Liver (tissue), 9 donors: Measurements from ENCODE around the gene TPST2. TPM values are rescaled to one million over a fixed set of nuclear protein-coding genes. Genes with fewer than 3 reads are reported as not detected.

ENCODE experiments used
- DNase-seq: peaks from one replicate; pipeline ENCODE4 v3.0.0-alpha.2; 2017; ENCODE audit warnings: low spot score
- H3K27ac ChIP-seq, 2 donors: one replicate each; pipeline ENCODE4 v1.7.0; 2013; ENCODE audit warnings: inconsistent platforms in 2 of 2, low read length in 2 of 2, control low read depth in 1 of 2, low read depth in 1 of 2, mild to moderate bottlenecking in 1 of 2
- H3K27me3 ChIP-seq, 4 donors: one replicate each; pipeline versions ENCODE4 v1.6.1 to v1.7.0; 2013; ENCODE audit warnings: low read length in 3 of 4, inconsistent platforms in 1 of 4, mild to moderate bottlenecking in 1 of 4, moderate library complexity in 1 of 4; ENCODE audit not compliant: control insufficient read depth in 4 of 4, insufficient read depth in 4 of 4
- H3K36me3 ChIP-seq, 4 donors: one replicate each; pipeline versions ENCODE4 v1.6.1 to v1.7.0; 2013; ENCODE audit warnings: low read length in 3 of 4, mild to moderate bottlenecking in 3 of 4, low read depth in 1 of 4, moderate library complexity in 1 of 4; ENCODE audit not compliant: control insufficient read depth in 4 of 4, insufficient read depth in 3 of 4
- H3K4me1 ChIP-seq, 4 donors: one replicate each; pipeline versions ENCODE4 v1.6.1 to v1.7.0; 2013; ENCODE audit warnings: low read length in 3 of 4, mild to moderate bottlenecking in 3 of 4, moderate library complexity in 1 of 4; ENCODE audit not compliant: control insufficient read depth in 4 of 4, insufficient read depth in 4 of 4
- H3K4me3 ChIP-seq, 3 donors: one replicate each; pipeline versions ENCODE4 v1.6.1 to v1.7.0; 2013; ENCODE audit warnings: low read length in 3 of 3, control low read depth in 1 of 3, low read depth in 1 of 3, mild to moderate bottlenecking in 1 of 3
- H3K9ac ChIP-seq, 2 donors: one replicate each; pipeline ENCODE4 v1.7.0; 2013; ENCODE audit warnings: low read length in 2 of 2, mild to moderate bottlenecking in 2 of 2, moderate library complexity in 2 of 2, control low read depth in 1 of 2, low read depth in 1 of 2
- H3K9me3 ChIP-seq, 4 donors: one replicate each; pipeline versions ENCODE4 v1.6.1 to v1.7.0; 2013; ENCODE audit warnings: low read length in 3 of 4; ENCODE audit not compliant: control insufficient read depth in 4 of 4
- ATF3 ChIP-seq: IDR thresholded peaks from 2 replicates; pipeline ENCODE4 v1.6.1; 2016; ENCODE audit warnings: antibody characterized with exemption
- CTCF ChIP-seq: fragments of 150-350 bp; IDR thresholded peaks from 2 replicates; pipeline ENCODE4 v1.5.1; 2017; ENCODE audit warnings: improper control_type of control experiment, low read depth, low read length; ENCODE audit not compliant: missing input control
- EGR1 ChIP-seq, 2 donors: IDR thresholded peaks; 2 replicates each; pipeline ENCODE4 v1.6.1; 2016 to 2018; ENCODE audit warnings: antibody characterized with exemption in 2 of 2, low read depth in 2 of 2
- FOXA2 ChIP-seq: IDR thresholded peaks from 2 replicates; pipeline ENCODE4 v1.6.1; 2016; ENCODE audit warnings: antibody characterized with exemption
- GABPA ChIP-seq, 2 donors: IDR thresholded peaks in 1 of 2; conservative IDR thresholded peaks in 1 of 2; 2 replicates each; pipeline ENCODE4 v1.6.1; 2016; ENCODE audit warnings: antibody characterized with exemption in 2 of 2, mild to moderate bottlenecking in 1 of 2, moderate library complexity in 1 of 2
- HNF4A ChIP-seq, 2 donors: conservative IDR thresholded peaks; 2 replicates each; pipeline ENCODE4 v1.6.1; 2016; ENCODE audit warnings: antibody characterized with exemption in 2 of 2, mild to moderate bottlenecking in 2 of 2
- JUND ChIP-seq, 2 donors: IDR thresholded peaks; 2 replicates each; pipeline ENCODE4 v1.6.1; 2016; ENCODE audit warnings: antibody characterized with exemption in 2 of 2
- MAX ChIP-seq: IDR thresholded peaks from 2 replicates; pipeline ENCODE4 v1.6.1; 2016; ENCODE audit warnings: antibody characterized with exemption
- NR2F2 ChIP-seq: IDR thresholded peaks from 2 replicates; pipeline ENCODE4 v1.6.1; 2016; ENCODE audit warnings: antibody characterized with exemption
- RAD21 ChIP-seq, 2 donors: IDR thresholded peaks; 2 replicates each; pipeline ENCODE4 v1.6.1; 2016; ENCODE audit warnings: antibody characterized with exemption in 2 of 2, mild to moderate bottlenecking in 2 of 2
- REST ChIP-seq: IDR thresholded peaks from 2 replicates; pipeline ENCODE4 v1.6.1; 2016; ENCODE audit warnings: antibody characterized with exemption, mild to moderate bottlenecking
- TAF1 ChIP-seq: conservative IDR thresholded peaks from 2 replicates; pipeline ENCODE4 v1.6.1; 2016; ENCODE audit warnings: antibody characterized with exemption, mild to moderate bottlenecking
- YY1 ChIP-seq: IDR thresholded peaks from 2 replicates; pipeline ENCODE4 v1.6.1; 2016; ENCODE audit warnings: antibody characterized with exemption, mild to moderate bottlenecking
- ZBTB33 ChIP-seq: IDR thresholded peaks from 2 replicates; pipeline ENCODE4 v1.6.1; 2016; ENCODE audit warnings: antibody characterized with exemption
- WGBS: extraction: QIAGEN DNeasy Blood & Tissue Kit; methylation state at CpG from one replicate; pipeline ENCODE4 v1.1.7; 2013; 5-methylcytosine and 5-hydroxymethylcytosine counted together
- polyA plus RNA-seq, 2 donors: library from polyadenylated mRNA; stranded (reverse) in 1 of 2; unstranded in 1 of 2; fragments of 200-250 nt in 1 of 2; fragments of >200 nt in 1 of 2; fragmentation: Nextera tagmentation in 1 of 2; extraction: Ambion mirVana in 1 of 2; gene quantifications; one replicate each; pipeline versions ENCODE4 v1.2.1 to v1.2.3, GENCODE V29; 2013 to 2015
- total RNA-seq, 2 donors: library from RNA; depleted of rRNA; stranded (reverse); fragments of >200 nt; gene quantifications; one replicate each; pipeline ENCODE4 v1.2.3, GENCODE V29; 2014
- donor health status: healthy.
- donor health status: healthy.
- donor health status: healthy.
- donor health status: healthy.
- donor health status: healthy.

TPST2 gene
- total and polyA plus RNA-seq, 4 donors: 33.3 to 109 (median 69.7) TPM

- no peaks in the 10 kb centered on the region for H3K27me3 ChIP-seq
- H3K27ac ChIP-seq: no peak overlapping the region
- H3K4me1 ChIP-seq: no peaks in the 10 kb centered on the region
- H3K4me3 ChIP-seq: no peak overlapping the region
- H3K9ac ChIP-seq: no peak overlapping the region
- no peaks in the 10 kb centered on the region for H3K36me3 ChIP-seq
- WGBS: 92% methylated on average over 18 of the region's 18 CpGs
- no peaks in the 10 kb centered on the region for H3K9me3 ChIP-seq
- no peak for DNase-seq
- no peak for TF ChIP-seq TAF1
- TF ChIP-seq JUND (IDR thresholded peaks at IDR 0.05): no peak
- TF ChIP-seq GABPA (IDR thresholded peaks at IDR 0.05 in 1 of 2, conservative IDR thresholded peaks at IDR 0.05 in 1 of 2): no peak
- TF ChIP-seq ATF3: no peak
- no peak for TF ChIP-seq EGR1 (IDR thresholded peaks at IDR 0.05; ENCODE audit: low read depth in 2 of 2)
- TF ChIP-seq RAD21 (IDR thresholded peaks at IDR 0.05): no peak
- TF ChIP-seq YY1: no peak
- no peak for TF ChIP-seq CTCF
- no peak for TF ChIP-seq ZBTB33
- no peak for TF ChIP-seq MAX
- TF ChIP-seq REST: no peak
- no peak for TF ChIP-seq FOXA2
- no peak for TF ChIP-seq HNF4A (conservative IDR thresholded peaks at IDR 0.05)
These were observed 40.2 kb upstream of the TPST2 start for GRCh38 chr22:26629988-26630761.

- Histone ChIP-seq H3K9ac (no peak overlapping the region), H3K27ac (no peak overlapping the region), H3K27me3 (no peaks in the 10 kb centered on the region), H3K36me3 (no peaks in the 10 kb centered on the region), H3K4me1 (no peaks in the 10 kb centered on the region), H3K4me3 (no peak overlapping the region), H3K9me3 (no peaks in the 10 kb centered on the region)
- DNase-seq: no peak
- 92% methylated on average over 12 of the region's 12 CpGs for WGBS
- TF ChIP-seq ATF3: no peak
- no peak for TF ChIP-seq FOXA2
- TF ChIP-seq JUND (IDR thresholded peaks at IDR 0.05): no peak
- TF ChIP-seq NR2F2: no peak
- no peak for TF ChIP-seq RAD21 (IDR thresholded peaks at IDR 0.05)
- no peak for TF ChIP-seq CTCF
- TF ChIP-seq ZBTB33: no peak
- TF ChIP-seq HNF4A (conservative IDR thresholded peaks at IDR 0.05): no peak
These were observed 34.9 kb upstream of the TPST2 start for GRCh38 chr22:26624803-26625202.
